Measurements from ENCODE around the gene PPP1R8.

- TF ChIP-seq CTCF (IDR thresholded peaks at IDR 0.05) = no peak
- TF ChIP-seq POLR2A (IDR thresholded peaks at IDR 0.05) = no peak
Measured at GRCh38 chr1:27809883-27810282, 20.7 kb upstream of the PPP1R8 start.
